ENCODE data around the gene PKP4.

- TF ChIP-seq EZH2phosphoT487 (IDR thresholded peaks at IDR 0.05; ENCODE audit: insufficient read depth, low read depth) (no peak), EZH2 (IDR thresholded peaks at IDR 0.05; ENCODE audit: insufficient read depth, poor library complexity, severe bottlenecking) (no peak)
Observed at GRCh38 chr2:158507679-158508078, 50.9 kb downstream of the PKP4 start.

All from GM23248 (cell line).